GM21526 (cell line): Measurements from ENCODE around the gene TRIM14.

Source experiments
- ATAC-seq: cut with Tn5 transposase; IDR thresholded peaks from one replicate; pipeline ENCODE4 v1.9.1; 2021; ENCODE audit warnings: moderate library complexity; ENCODE audit not compliant: unreplicated experiment, low FRiP score

Gene TRIM14

DNA sequence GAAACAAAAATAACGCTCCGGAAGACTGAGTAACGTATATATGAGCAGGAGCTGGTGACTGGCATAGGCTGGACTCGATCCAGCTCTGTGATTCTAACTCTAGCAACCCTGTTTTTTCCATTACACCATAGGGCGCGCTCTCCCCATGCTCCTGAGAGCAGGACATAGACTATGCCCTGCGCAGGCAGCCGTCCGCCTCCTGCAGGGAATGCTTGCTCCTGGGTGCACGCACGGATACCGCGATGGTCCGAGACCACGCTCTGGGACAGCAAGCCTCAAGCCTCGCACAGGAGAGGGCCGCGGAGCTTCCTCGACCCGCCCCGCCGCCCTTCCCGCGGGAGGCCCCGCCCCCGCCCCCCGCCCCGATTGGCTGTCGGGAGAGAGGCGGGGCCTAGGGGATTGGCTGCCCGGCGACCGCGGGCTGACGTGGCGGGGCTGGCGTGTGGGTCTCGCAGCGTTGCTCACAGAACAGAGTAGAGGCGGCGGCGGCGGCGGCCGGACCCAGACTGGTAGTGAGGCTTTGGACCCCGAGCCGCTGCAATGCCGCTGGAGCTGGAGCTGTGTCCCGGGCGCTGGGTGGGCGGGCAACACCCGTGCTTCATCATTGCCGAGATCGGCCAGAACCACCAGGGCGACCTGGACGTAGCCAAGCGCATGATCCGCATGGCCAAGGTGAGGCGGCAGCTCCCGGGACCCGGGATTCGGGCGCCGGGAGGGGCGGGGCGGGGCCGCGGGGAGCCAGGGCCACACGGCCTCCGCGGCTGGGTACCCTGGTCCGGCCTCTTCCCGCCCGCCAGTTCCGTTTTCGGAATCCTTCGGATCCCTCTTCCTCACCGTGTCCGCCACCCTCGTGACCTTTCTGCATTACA is 62.5 kb downstream of the TRIM14 start, which contains the start of gene NANS:
NANS (plus strand) TSS at position 464 of the 869 bp plus-strand sequence; CDS start at position 541, 77 bp downstream.
- peak; percentile 93 for ATAC-seq

DNA sequence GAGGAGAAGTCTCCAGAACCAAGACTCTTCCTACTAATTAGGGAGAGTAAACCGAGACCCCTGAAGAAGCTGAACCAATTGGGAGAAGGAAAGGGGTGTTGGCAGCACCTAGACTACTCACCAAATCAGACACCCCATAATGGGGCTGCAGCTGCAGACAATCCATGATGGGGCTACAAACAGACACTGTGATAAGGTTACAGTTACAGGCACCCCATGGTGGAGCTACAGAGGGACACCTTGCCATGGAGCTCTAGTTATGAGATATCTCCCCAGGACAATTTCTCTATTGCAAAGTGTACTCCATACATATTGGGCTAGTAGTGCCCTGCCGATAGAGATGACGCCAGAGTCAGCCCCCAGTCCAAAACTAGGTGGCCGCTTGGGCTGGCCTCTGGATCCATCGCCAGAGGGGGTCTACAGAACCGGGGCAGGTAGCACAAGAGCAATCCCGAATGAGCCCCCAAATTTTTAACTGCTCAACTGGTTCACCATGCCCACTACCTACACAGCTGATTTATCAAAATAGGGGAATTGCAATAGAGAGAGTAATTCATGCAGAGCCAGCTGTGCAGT is 64.6 kb downstream of the TRIM14 start:
- no peak for ATAC-seq

DNA sequence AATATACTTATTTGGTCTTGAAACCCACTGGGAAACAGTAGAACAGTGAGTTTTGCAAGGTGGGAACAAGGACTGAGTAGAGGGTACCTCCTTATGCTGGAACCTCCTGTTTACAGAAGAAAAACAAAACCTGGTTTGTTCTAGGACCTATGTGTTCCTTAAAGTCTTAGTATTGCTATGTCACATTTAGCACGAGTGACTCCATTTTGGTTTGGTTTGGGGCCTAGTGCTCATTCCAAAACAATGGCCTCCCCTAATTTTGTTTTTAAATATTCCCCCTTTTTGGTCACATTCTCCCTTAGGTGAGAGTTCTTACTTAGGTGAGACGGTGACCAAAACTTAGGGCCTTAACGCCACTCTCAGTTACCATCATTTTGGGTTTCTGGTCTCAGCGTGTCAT is 68.7 kb downstream of the TRIM14 start:
- no peak for ATAC-seq

DNA sequence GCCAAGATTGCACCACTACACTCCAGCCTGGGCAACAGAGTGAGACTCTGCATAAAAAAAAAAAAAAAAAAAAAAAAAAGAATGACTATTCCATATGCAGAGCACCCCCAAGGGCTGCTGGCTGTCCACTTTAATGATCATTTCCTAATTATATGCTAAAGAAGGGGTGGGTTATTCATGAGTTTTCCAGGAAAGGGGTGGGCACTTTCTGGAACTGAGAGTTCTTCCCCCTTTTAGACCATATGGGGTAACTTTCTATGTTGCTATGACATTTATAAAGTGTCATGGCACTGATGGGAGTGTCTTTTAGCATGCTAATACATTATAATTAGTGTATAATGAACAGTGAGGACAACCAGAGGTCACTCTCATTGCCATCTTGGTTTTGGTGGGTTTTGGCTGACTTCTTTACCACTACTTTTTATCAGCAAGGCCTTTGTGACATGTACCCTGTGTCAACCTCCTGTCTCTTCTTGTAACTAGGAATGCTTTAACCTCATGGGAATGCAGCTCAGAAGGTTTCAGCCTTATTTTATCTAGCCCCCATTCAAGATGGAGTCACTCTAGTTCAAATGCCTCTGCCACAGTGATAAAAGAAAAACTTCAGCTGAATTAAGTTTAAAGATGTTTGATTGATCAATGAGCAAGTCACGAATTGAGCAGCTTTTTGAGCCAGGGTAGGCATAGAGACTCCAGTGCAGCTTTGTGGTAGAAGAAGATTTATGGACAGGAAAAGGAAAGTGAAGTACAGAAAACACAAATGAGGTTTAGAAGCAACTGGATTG is 69.5 kb downstream of the TRIM14 start:
- ATAC-seq = no peak

DNA sequence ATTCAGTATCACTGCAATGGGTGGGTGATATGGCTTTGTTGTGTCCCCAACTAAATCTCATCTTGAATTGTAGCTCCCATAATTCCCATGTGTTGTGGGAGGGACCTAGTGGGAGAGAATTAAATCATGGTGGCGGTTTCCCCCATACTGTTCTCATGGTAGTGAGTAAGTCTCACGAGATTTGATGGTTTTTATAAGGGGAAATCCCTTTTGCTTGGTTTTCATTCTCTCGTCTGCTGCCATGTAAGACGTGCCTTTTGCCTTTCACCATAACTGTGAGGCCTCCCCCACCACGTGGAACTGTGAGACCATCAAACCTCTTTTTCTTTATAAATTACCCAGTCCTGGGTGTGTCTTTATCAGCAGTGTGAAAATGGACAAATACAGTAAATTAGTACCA is 72.0 kb downstream of the TRIM14 start:
- ATAC-seq = no peak

DNA sequence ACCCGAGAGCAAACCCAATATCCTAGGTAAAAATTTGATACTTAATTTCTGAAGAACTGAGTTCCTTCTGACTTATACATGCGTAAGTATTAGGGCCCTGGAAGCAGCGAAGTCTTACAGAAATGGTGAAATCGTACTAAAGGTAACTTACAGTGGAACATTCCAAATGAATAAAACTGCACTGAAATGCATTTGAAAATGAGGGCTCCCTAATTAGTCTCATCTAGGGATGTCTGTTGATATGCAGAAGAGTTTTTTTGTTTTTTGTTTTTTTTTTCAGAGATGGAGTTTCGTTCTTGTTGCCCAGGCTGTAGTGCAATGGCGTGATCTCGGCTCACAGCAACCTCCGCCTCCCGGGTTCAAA is 72.9 kb downstream of the TRIM14 start:
- ATAC-seq = no peak

DNA sequence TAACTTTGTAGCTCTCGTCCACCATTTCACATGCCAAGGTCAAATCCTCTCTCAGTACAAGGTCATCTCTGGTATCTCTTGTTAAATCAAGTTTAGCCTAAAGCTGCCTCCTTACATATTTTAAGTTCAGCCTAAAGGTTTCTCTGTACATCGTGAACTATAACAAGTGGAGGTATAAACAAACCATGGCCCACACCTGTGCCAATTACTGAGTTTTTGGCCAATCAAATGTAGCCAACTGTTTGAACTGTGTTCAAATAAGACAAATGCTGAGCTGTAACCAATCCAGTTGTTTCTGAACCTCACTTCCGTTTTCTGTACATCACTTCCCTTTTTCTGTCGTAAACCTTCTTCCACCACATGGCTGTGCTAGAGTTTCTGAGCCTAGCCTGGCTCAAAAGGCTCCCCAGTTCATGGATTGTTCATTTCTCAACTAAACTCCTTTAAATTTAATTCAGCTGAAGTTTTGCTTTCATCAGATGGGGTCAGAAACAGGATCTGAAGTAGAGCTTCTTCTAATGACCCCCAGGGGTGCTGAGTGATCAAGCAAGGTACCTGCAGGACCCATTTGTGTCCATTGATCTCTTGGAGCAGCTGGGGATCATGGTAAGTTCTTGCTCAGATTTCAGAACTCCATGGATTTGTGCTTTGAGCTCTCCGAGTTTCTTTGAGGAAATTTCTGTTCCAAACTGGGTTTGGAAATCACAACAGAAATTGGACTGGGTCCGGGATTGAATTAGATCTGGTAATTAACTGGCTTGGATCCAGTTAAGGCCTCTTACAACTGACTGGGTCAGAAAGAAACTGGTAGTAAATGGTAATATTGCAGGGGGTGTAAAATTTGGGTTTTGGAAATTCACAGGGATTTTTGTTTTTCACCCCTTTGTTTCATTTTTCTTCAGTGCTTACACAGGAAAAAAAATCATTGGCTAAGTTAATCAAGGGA is 73.5 kb downstream of the TRIM14 start:
- peak; percentile 72 for ATAC-seq

DNA sequence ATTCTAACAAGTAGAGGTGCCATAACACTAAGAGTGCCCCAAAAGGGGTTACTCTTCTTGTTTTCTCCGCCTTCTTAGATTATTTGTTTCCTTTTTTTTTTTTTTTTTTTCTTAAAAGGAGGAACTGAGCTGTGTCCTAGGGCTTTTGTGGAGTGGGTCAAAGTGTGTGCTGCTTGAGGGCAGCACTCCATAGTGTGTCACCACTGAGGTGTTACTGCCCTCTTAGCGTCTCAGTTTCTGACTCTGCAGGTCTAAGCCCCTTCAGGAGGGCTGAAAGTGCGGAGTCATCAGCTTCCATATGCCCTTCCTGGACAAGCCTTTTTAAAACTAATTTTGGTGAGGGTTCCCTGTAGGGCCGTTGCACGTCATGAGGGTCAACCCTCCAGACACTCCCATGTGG is 75.1 kb downstream of the TRIM14 start:
- no peak for ATAC-seq

DNA sequence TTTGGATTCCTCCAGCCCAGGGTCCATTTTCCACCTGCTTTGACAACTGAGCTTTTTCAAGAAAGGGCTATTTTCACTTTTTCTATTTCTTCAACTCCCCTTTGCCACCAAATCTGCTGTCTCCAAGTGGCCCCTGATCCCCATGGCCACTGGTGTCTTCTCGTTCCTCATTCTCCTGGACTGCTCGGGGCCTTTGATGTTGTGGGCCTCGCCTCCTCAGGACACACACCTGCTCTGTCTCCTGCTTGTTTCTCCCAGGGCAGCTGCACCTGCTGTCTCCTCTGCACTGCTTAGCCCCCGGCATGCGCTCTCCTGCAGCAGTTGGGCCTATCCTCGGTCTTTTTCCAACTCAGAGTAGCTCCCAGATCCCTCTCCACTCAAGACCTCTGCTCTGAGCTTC is 78.8 kb downstream of the TRIM14 start:
- no peak for ATAC-seq

DNA sequence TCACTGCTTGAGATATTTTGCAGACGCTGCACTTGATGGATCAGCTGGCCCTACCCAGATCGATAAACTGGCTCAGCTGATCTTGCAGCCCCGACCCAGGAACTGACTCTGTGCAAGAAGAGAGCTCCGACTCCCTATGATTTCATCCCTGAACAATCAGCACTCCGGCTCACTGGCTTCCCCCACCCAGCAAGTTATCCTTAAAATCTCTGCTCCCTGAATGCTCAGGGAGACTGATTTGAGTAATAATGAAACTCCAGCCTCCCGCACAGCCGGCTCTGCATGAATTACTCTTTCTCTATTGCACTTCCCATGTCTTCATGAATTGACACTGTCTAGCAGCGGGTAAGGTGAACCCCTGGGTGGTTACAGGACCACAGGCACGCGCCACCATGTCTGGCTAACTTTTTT is 79.4 kb downstream of the TRIM14 start:
- ATAC-seq = no peak

DNA sequence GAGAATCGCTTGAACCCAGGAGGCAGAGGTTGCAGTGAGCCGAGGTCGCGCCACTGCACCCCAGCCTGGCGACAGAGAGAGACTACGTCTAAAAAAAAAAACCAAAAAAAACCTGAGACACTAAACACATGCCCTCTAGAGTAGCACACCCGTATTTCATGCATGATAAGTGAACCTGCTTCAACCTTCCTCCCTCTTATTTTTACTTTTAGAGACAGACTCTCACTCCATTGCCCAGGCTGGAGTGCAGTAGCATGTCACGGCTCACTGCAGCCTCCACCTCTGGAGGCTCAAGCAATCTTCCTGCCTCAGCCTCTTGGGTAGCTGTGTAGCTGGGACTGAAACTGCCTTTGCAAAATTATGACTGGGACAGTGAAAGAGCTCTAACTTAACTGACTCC is 80.1 kb downstream of the TRIM14 start:
- ATAC-seq = no peak

DNA sequence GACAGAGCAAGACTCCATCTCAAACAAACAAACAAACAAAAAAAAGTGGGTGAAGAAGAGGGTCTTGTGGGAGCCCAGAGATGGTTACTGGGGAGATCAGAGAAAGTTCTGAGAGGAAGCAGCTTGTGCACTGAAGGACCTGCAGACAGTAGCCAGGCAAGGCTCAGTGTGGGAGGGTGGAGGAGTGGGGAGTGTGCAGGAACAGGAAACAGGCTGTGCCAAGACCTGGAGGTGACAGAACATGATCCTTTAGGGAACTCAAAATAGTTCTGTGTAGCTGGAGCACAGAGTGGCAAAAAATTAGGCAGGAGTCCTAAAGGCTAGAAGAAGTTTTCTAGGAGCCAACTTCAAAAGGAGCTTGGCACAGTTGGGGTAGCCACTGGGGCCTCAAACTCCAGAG is 81.7 kb downstream of the TRIM14 start:
- no peak for ATAC-seq

DNA sequence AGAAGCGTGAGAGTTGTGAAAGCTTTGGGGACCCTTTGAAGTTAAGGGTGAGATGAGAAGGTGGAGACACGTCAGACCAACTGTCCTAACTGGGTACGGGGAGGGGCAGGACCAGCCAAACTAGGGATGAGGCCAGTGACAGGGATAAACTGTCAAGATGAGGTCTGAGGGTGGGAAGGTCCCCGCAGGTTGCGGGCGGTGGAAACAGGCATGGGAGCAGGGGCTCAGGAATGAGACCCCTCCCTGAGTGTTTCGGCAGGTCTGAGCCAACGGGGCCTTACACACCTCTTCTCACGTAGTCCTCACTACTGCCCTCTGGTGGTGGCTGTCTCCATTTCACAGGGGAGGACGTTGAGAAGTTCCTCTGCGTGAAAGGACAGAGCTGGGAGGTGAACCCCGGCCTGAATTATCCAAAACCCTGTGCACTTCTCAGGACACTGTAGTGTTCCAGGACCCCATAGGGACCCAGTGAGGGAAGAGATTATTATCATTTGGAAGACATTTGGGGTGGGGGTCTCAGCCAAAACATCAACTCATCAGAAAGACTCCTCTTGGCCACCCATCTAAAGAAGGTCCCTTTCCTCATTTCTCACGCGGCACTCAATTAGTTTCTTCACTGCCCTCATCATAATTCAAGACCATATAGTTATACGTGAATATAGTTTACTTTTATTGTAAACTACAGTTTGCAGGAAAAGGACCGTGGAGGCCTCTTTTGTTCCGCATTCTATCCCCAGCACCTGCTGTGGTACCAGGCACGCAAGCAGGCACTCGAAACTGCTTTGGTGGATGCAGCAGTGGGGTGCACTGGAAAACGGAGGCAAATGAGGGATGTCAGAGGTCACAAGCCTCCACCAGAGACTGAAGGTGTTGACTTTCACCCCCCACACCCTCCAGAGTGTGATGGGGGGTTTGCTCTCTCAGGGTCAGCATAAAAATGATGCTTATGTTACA is 84.2 kb downstream of the TRIM14 start:
- peak; percentile 72 for ATAC-seq

DNA sequence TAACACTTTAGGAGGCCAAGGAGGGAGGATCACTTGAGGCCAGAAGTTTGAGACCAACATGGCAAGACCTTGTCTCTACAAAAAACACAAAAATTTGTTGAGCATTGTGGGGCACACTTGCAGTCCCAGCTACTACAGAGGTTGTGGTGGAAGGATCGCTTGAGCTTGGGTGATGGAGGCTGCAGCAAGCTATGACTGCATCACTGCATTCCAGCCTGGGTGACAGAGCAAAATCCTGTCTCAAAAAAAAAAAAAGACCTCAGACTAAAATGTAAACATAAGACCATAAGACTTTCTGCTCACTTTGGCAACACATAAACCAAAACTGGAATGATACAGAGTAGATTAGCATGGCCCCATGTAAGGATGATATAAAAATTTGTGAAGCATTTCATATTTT is 87.1 kb downstream of the TRIM14 start:
- no peak for ATAC-seq

DNA sequence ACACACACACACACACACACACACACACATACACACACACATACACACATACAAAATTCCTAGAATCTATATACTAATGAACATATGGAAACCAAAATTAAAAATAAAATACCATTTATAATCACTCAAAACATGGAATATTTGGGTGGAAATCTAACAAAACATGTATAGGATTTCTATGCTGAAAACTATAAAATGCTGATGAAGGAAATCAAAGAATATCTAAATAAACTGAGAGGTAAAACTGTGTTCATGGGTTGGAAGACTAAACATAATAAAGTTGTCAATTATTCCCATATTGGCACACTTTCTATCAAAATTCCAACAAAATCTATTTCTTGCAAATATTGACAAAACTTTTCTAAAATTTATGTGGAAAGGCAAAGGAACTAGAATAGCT is 87.9 kb downstream of the TRIM14 start:
- ATAC-seq = no peak

DNA sequence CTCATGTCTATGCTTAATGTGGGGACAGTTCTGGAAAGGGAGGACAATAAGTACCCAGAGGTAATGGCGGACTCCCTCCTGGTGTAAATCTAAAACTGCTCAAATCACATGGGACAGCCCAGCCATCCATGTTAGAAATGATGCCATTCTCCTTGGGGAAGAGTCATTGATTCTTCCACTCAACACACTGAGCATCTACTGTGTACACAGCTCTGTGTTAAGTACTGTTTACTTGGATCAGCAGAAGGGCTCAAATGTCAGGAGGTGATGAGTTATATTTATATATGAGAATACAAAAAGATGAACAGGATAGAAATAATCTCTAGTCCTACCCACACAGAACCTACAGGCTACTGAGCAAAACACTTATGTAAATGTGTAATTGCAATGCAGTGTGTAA is 94.3 kb downstream of the TRIM14 start:
- no peak for ATAC-seq

DNA sequence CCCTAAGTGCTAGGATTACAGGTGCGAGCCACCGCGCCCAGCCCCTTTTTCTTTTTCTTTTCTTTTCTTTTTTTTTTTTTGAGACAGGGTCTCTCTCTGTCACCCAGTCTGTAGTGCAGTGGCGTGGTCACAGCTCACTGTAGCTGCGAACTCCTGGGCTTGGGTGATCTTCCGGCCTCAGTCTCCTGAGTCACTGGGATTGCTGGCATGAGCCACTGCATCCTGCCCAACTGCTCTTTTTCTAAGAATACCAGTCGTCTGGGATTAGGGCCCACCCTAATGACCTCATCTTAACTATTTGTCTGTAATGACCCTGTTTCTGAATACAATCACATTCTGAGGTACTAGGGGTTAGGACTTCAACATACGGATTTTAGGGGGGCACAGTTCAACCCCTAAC is 96.6 kb downstream of the TRIM14 start:
- no peak for ATAC-seq

DNA sequence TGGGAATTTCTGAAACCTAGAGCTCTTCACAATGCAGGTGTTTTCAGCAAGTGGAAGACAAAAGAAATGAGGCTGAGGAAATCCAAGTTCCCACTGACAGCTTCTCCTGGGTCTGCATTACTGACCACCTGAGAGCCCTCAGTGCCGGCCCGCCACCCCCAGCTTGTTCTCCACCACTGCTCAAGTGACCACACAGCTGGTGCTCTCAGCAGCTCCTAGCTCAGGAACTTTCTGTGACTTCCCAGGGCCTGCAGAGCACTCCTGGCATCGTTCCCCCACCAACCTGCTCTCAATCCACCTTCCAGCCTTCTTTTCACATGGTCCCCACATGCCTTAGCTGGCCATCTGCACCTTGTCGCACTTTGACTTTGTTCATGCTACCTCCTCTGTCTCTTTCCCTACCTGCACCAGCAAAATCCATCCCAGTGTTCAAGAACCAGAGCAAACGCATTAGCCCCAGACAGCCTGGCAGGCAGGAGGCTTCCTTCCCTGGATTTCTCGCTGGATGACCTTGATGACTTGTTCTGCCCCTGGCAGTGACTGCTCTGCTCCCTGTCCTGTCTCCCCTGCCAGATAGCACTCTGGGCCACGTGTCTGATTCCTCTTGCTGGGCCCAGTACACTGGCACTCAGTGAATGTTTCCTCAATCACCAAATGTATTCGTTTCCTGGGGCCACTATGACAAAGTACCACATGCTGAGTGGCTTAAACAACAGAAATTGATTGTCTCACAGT is 97.5 kb downstream of the TRIM14 start:
- no peak for ATAC-seq
